Upper lobe of left lung (tissue), 6 donors: Measurements from ENCODE around the gene LRRC2. TPM values are rescaled to one million over a fixed set of nuclear protein-coding genes. Genes with fewer than 3 reads are reported as not detected.

Source experiments
- ATAC-seq, 2 donors: fragments of 200-7000 bp; cut with Tn5 transposase; one replicate each; pipeline ENCODE4 v1.9.1; 2022; ENCODE audit warnings: mild to moderate bottlenecking in 2 of 2, moderate library complexity in 2 of 2; ENCODE audit not compliant: low FRiP score in 2 of 2
- DNase-seq, 2 donors: peaks; one replicate each; pipeline ENCODE4 v3.0.0-alpha.2; 2019 to 2020
- H3K27ac ChIP-seq, 4 donors: fragments of 200-600 bp; sonication (generic); one replicate each; pipeline ENCODE4 v1.5.1; 2016 to 2019
- H3K27me3 ChIP-seq, 4 donors: fragments of 200-600 bp; sonication (generic); one replicate each; pipeline ENCODE4 v1.5.1; 2017 to 2019
- H3K36me3 ChIP-seq, 4 donors: fragments of 200-600 bp; sonication (generic); one replicate each; pipeline ENCODE4 v1.5.1; 2016 to 2019
- H3K4me1 ChIP-seq, 4 donors: fragments of 200-600 bp; sonication (generic); one replicate each; pipeline ENCODE4 v1.5.1; 2018 to 2019
- H3K4me3 ChIP-seq, 4 donors: fragments of 200-600 bp; sonication (generic); one replicate each; pipeline ENCODE4 v1.5.1; 2017 to 2019; ENCODE audit warnings: mild to moderate bottlenecking in 2 of 4, moderate library complexity in 1 of 4
- H3K9me3 ChIP-seq, 4 donors: fragments of 200-600 bp; sonication (generic); one replicate each; pipeline ENCODE4 v1.5.1; 2018 to 2019
- CTCF ChIP-seq, 6 experiments: fragments of 450-650 bp in 4 of 6; fragments of 200-600 bp in 2 of 6; sonication (generic) in 2 of 6; IDR thresholded peaks; one replicate each; pipeline ENCODE4 v1.5.1; 2016 to 2019; ENCODE audit warnings: antibody characterized with exemption in 6 of 6
- EP300 ChIP-seq, 4 donors: sonication (generic); formaldehyde crosslinking; IDR thresholded peaks; one replicate each; pipeline ENCODE4 v1.5.1; 2017; ENCODE audit warnings: antibody characterized with exemption in 4 of 4, control low read depth in 2 of 4
- POLR2A ChIP-seq, 4 donors: fragments of 450-650 bp; IDR thresholded peaks; one replicate each; pipeline ENCODE4 v1.5.1; 2016 to 2017; ENCODE audit warnings: antibody characterized with exemption in 4 of 4, mild to moderate bottlenecking in 2 of 4
- POLR2AphosphoS5 ChIP-seq, 2 donors: sonication (generic); formaldehyde crosslinking; IDR thresholded peaks; one replicate each; pipeline ENCODE4 v1.5.1; 2017; ENCODE audit warnings: antibody characterized with exemption in 2 of 2
- WGBS, 2 donors: methylation state at CpG; one replicate each; pipeline ENCODE4 v1.1.5; 2017 to 2018; 5-methylcytosine and 5-hydroxymethylcytosine counted together
- total RNA-seq, 6 donors: library from RNA; depleted of rRNA in 4 of 6; stranded (reverse); fragments of >200 nt in 4 of 6; gene quantifications; one replicate each; pipeline versions ENCODE4 v1.1.0 to v1.2.1, GENCODE V29; 2016 to 2021
- donor health status: DM: no; HTN: no; CAD: no; lungs with moderate emphysema.
- donor health status: DM: no; HTN: yes; CAD: no; lungs with severe emphysema.

Gene LRRC2
- total RNA-seq, 6 donors from 2014 or later, result 1.1 to 4.2 (median 1.5) TPM

GRCh38 chr3:46545818-46546630 lies 20.1 kb downstream of the LRRC2 start:
- 72 to 81% methylated on average over 6 of the region's 6 CpGs for WGBS, 2 donors

GRCh38 chr3:46544771-46545503 lies 21.2 kb downstream of the LRRC2 start:
- TF ChIP-seq CTCF (IDR thresholded peaks at IDR 0.05) (no peak), EP300 (IDR thresholded peaks at IDR 0.05) (no peak), POLR2AphosphoS5 (IDR thresholded peaks at IDR 0.05) (no peak), POLR2A (IDR thresholded peaks at IDR 0.05) (no peak)
- no peak for ATAC-seq
- no peak for DNase-seq
- Histone ChIP-seq H3K27ac (no peak overlapping the region), H3K36me3 (no peaks in the 10 kb centered on the region), H3K9me3 (no peaks in the 10 kb centered on the region), H3K27me3 (no peaks in the 10 kb centered on the region), H3K4me1 (peaks cover 0 to 3% (median 0%) of the 10 kb centered on the region in 4 donors), H3K4me3 (no peak overlapping the region)
- WGBS, 2 donors, result 91 to 94% methylated on average over 17 of the region's 17 CpGs

More at GRCh38 chr3:46545818-46546630, 20.1 kb downstream of the LRRC2 start:
- no peaks in the 10 kb centered on the region for H3K27me3 ChIP-seq
- H3K36me3 ChIP-seq, result no peaks in the 10 kb centered on the region
- H3K4me3 ChIP-seq, result no peak overlapping the region
- no peaks in the 10 kb centered on the region for H3K9me3 ChIP-seq
- ATAC-seq, result no peak
- TF ChIP-seq POLR2AphosphoS5 (IDR thresholded peaks at IDR 0.05) (no peak), POLR2A (IDR thresholded peaks at IDR 0.05) (no peak), CTCF (IDR thresholded peaks at IDR 0.05) (no peak), EP300 (IDR thresholded peaks at IDR 0.05) (no peak)
- DNase-seq, result no peak
- H3K27ac ChIP-seq, result no peak overlapping the region
- peaks cover 0 to 3% (median 0%) of the 10 kb centered on the region in 4 donors for H3K4me1 ChIP-seq

- no peak for ATAC-seq
- no peaks in the 10 kb centered on the region for H3K27me3 ChIP-seq
- no peak for DNase-seq
- peaks cover 3 to 9% (median 6%) of the 10 kb centered on the region in 4 donors for H3K4me1 ChIP-seq
- no peak for TF ChIP-seq CTCF (IDR thresholded peaks at IDR 0.05)
- TF ChIP-seq POLR2A (IDR thresholded peaks at IDR 0.05), result no peak
- TF ChIP-seq EP300 (IDR thresholded peaks at IDR 0.05), result no peak
- no peak for TF ChIP-seq POLR2AphosphoS5 (IDR thresholded peaks at IDR 0.05)
- H3K9me3 ChIP-seq, result no peaks in the 10 kb centered on the region
- WGBS, 2 donors, result 95 to 96% methylated on average over 5 of the region's 5 CpGs
- H3K36me3 ChIP-seq, result no peaks in the 10 kb centered on the region
- H3K4me3 ChIP-seq, result no peak overlapping the region
- no peak overlapping the region for H3K27ac ChIP-seq
Measured at GRCh38 chr3:46542801-46543201, 23.3 kb downstream of the LRRC2 start.

- ATAC-seq (no peak), DNase-seq (no peak)
- no peaks in the 10 kb centered on the region for H3K36me3 ChIP-seq
- H3K27me3 ChIP-seq, result no peaks in the 10 kb centered on the region
- WGBS, 2 donors, result 71 to 89% methylated on average over 2 of the region's 2 CpGs
- no peak for TF ChIP-seq CTCF (IDR thresholded peaks at IDR 0.05)
- no peak for TF ChIP-seq EP300 (IDR thresholded peaks at IDR 0.05)
- TF ChIP-seq POLR2AphosphoS5 (IDR thresholded peaks at IDR 0.05), result no peak
- no peak for TF ChIP-seq POLR2A (IDR thresholded peaks at IDR 0.05)
- no peaks in the 10 kb centered on the region for H3K9me3 ChIP-seq
- H3K27ac ChIP-seq, result no peak overlapping the region
- H3K4me1 ChIP-seq, result peaks cover 3 to 9% (median 6%) of the 10 kb centered on the region in 4 donors
- no peak overlapping the region for H3K4me3 ChIP-seq
Measured at GRCh38 chr3:46542344-46542743, 23.8 kb downstream of the LRRC2 start.
